AG04449 (cell line): ENCODE data around the gene MYBPC3.
"Not testable (repeated sequence)": the region's sequence is repeated elsewhere in the genome, so short reads cannot be mapped to it uniquely, and the experiment has no call there.

Experiments
- CTCF ChIA-PET: fragments of 350-600 bp; formaldehyde crosslinking; extraction: SDS; loops from one replicate; lab custom pipeline; 2021; ENCODE audit warnings: antibody characterized with exemption; lab: Yijun Ruan, JAX
- POLR2A ChIA-PET: fragments of 400-600, 350-600 bp; formaldehyde crosslinking; extraction: SDS; loops from one replicate; lab custom pipeline; 2020; ENCODE audit warnings: antibody characterized with exemption, inconsistent platforms; lab: Yijun Ruan, JAX
- DNase-seq: peaks from one replicate; pipeline ENCODE4 v3.0.0-alpha.2; 2010; ENCODE audit warnings: low read depth, low spot score
- H3K4me3 ChIP-seq: 2 replicates; pipeline ENCODE4 v1.5.1; 2011; ENCODE audit warnings: low read depth, mild to moderate bottlenecking, control low read depth, low read length
- CTCF ChIP-seq: IDR thresholded peaks from one replicate; pipeline ENCODE4 v1.5.1; 2011; ENCODE audit warnings: mild to moderate bottlenecking, moderate library complexity, low read length, control low read depth, inconsistent platforms; ENCODE audit not compliant: insufficient read depth; ENCODE audit errors: missing control alignments

Gene MYBPC3

GRCh38 chr11:47317064-47317828 is 35.3 kb downstream of the MYBPC3 start:
- no peak for DNase-seq
- ChIA-PET POLR2A (no interaction called here), CTCF (interaction anchor here (0.9 kb wide), 1 partner anchor 54 kb away, joined by 4 read pairs; no protein-coding TSS in a partner anchor)
- H3K4me3 ChIP-seq = no peak overlapping the region
- no peak for TF ChIP-seq CTCF

- DNase-seq, POLR2A ChIA-PET, H3K4me3 ChIP-seq: not testable (repeated sequence)
- CTCF ChIA-PET = interaction anchor here (0.9 kb wide), 1 partner anchor 54 kb away, joined by 4 read pairs; no protein-coding TSS in a partner anchor
Observed at GRCh38 chr11:47316501-47316900, 36.0 kb downstream of the MYBPC3 start.

- no peak overlapping the region for H3K4me3 ChIP-seq
- no peak for DNase-seq
- POLR2A ChIA-PET = no interaction called here
- CTCF ChIA-PET = interaction anchor here (1.3 kb wide), 1 partner anchor 14 kb away, joined by 3 read pairs; no protein-coding TSS in a partner anchor
- no peak for TF ChIP-seq CTCF
Observed at GRCh38 chr11:47314992-47315391, 37.5 kb downstream of the MYBPC3 start.

GRCh38 chr11:47308050-47308823 is 44.3 kb downstream of the MYBPC3 start:
- POLR2A ChIA-PET = no interaction called here
- TF ChIP-seq CTCF = no peak
- no peak overlapping the region for H3K4me3 ChIP-seq
- DNase-seq = no peak
- CTCF ChIA-PET = no interaction called here

GRCh38 chr11:47306484-47306844 is 46.0 kb downstream of the MYBPC3 start:
- POLR2A ChIA-PET = no interaction called here
- no peak for TF ChIP-seq CTCF
- DNase-seq = no peak
- CTCF ChIA-PET = no interaction called here
- no peak overlapping the region for H3K4me3 ChIP-seq

GRCh38 chr11:47305734-47306483 is 46.6 kb downstream of the MYBPC3 start:
- no peak for TF ChIP-seq CTCF
- no peak for DNase-seq
- no peak overlapping the region for H3K4me3 ChIP-seq
- POLR2A ChIA-PET = no interaction called here
- CTCF ChIA-PET = no interaction called here
